GM13976 (cell line): ENCODE results near the gene ACTR5.

ENCODE experiments used
- DNase-seq: peaks from one replicate; pipeline ENCODE4 v3.0.0; 2012; ENCODE audit warnings: low spot score
- CTCF ChIP-seq: IDR thresholded peaks from 2 replicates; pipeline ENCODE4 v1.5.1; 2012; ENCODE audit warnings: borderline replicate concordance, mild to moderate bottlenecking; ENCODE audit not compliant: insufficient read depth; ENCODE audit errors: extremely low read depth, missing control alignments, control extremely low read depth
- in situ Hi-C: fragments of 300-500 bp; cut with MboI; formaldehyde crosslinking; loops from one replicate; pipeline ENCODE4 v1.12.0; 2022; ENCODE audit warnings: low sequenced_read_pairs, mixed read lengths, inconsistent platforms; ENCODE audit not compliant: unreplicated experiment

ACTR5 gene

GRCh38 chr20:38752029-38752428, 3.8 kb downstream of the ACTR5 start:
- in situ Hi-C loops = loop anchor here (10.0 kb wide), 1 partner anchor 107 kb away; no protein-coding TSS in a partner anchor
- no peak for DNase-seq
- no peak for TF ChIP-seq CTCF

- TF ChIP-seq CTCF = no peak
- in situ Hi-C loops = loop anchor here (10.0 kb wide), 1 partner anchor 110 kb away; no protein-coding TSS in a partner anchor
- DNase-seq = no peak
These were observed 6.7 kb downstream of the ACTR5 start for GRCh38 chr20:38754924-38755323.

GRCh38 chr20:38755324-38755910, 7.2 kb downstream of the ACTR5 start:
- in situ Hi-C loops = loop anchor here (10.0 kb wide), 1 partner anchor 111 kb away; no protein-coding TSS in a partner anchor
- DNase-seq = no peak
- TF ChIP-seq CTCF = no peak

GRCh38 chr20:38757145-38757775, 9.0 kb downstream of the ACTR5 start:
- in situ Hi-C loops = loop anchor here (10.0 kb wide), 1 partner anchor 112 kb away; no protein-coding TSS in a partner anchor
- TF ChIP-seq CTCF = no peak
- no peak for DNase-seq

- no peak for TF ChIP-seq CTCF
- in situ Hi-C loops = loop anchor here (10.0 kb wide), 1 partner anchor 114 kb away; no protein-coding TSS in a partner anchor
- no peak for DNase-seq
These were observed 10.8 kb downstream of the ACTR5 start for GRCh38 chr20:38759106-38759505.

- TF ChIP-seq CTCF = no peak
- DNase-seq = no peak
- in situ Hi-C loops = no loop called here
These were observed 12.7 kb downstream of the ACTR5 start for GRCh38 chr20:38760978-38761377.
